Adrenal gland (tissue), 5 donors: Measurements from ENCODE around the gene PAGE4.

Experiments used
- CTCF ChIP-seq, 6 experiments: fragments of 450-650 bp in 4 of 6; fragments of 200-600 bp in 2 of 6; sonication (generic) in 1 of 6; IDR thresholded peaks; 1 replicate in 5 of 6; 2 replicates in 1 of 6; pipeline versions ENCODE4 v1.5.1 to v1.8.0; 2016 to 2021; ENCODE audit warnings: antibody characterized with exemption in 6 of 6, mild to moderate bottlenecking in 2 of 6, moderate library complexity in 1 of 6
- POLR2A ChIP-seq, 2 donors: fragments of 450-650 bp; IDR thresholded peaks; one replicate each; pipeline ENCODE4 v1.6.1; 2017; ENCODE audit warnings: antibody characterized with exemption in 2 of 2, mild to moderate bottlenecking in 2 of 2, moderate library complexity in 1 of 2
- donor health status: DM: no; HTN: no; CAD: no.

DNA sequence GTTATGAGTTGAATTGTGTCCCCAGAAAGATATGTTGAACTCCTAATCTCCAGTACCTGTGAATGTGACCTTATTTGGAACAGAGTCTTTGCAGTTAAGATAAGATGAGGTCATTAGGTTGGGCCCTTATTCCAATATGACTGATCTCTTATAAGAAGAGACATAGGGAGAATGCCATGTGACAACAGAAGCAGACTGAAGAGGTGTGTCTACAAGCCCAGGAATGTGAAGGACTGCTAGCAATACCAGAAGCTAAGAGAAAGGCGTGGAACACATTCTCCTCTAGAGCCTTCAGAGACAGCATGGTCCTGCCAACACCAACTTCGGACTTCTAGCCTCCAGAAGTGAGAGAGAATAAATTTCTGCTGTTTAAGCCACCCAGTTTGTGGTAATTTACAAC is 27.7 kb downstream of the PAGE4 start:
- TF ChIP-seq CTCF (IDR thresholded peaks at IDR 0.05) (no peak), POLR2A (IDR thresholded peaks at IDR 0.05) (no peak)
